Activated CD4-positive, CD25-positive, alpha-beta regulatory T cell treated with anti-CD3 and anti-CD28 coated beads, Interleukin-2, amount 50 U/mL, for 16 hours (primary cell): ENCODE measurements around the gene ZCCHC3.
"Not testable (repeated sequence)": the region's sequence is repeated elsewhere in the genome, so short reads cannot be mapped to it uniquely, and the experiment has no call there.

Experiments used
- DNase-seq: peaks from one replicate; pipeline ENCODE4 v3.0.0-alpha.2; 2020; ENCODE audit warnings: low read depth, low spot score

ZCCHC3 gene

GRCh38 chr20:297098-297924, at the start of gene ZCCHC3:
Gene ZCCHC3, plus strand, starts transcription at chr20:297570. Its CDS starts 17 bp downstream, at chr20:297587.
- peak; percentile 72 for DNase-seq

GRCh38 chr20:251354-251753, 46.0 kb upstream of the ZCCHC3 start:
- DNase-seq, result no peak

DNA sequence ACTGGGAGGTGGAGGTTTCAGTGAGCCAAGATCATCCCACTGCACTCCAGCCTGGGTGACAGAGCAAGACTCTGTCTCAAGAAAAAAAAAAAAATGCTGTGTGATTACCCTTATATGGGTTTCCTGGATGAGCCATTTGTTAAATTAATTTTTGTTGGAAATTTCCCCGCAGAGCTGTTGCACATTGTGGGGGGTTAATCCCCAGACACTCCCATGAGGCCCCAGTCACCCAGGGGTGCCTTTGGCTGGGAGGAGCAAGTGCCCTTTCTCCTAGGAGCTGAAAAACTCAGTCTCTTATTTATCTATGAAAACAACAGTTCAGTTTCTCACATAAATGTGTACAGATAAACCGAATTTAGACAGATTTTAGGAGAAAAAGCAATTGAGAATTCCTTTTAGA, 44.6 kb upstream of the ZCCHC3 start:
- DNase-seq, result no peak

DNA sequence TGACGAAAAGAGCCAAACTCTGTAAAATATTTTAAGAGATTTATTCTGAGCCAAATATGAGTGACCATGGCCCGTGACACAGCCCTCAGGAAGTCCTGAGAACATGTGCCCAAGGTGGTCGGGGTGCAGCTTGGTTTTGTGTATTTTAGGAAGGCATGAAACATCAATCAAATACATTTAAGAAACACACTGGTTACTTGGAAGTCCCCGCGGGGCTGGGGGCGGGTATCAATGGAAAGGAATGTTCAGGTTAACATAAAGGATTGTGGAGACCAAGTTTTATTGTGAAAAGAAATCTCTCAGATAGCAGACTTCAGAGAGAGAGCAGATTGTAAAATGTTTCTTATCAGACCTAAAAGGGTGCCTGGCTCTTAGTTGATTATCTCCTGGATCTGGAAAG, 43.9 kb upstream of the ZCCHC3 start:
- DNase-seq, result not testable (repeated sequence)

DNA sequence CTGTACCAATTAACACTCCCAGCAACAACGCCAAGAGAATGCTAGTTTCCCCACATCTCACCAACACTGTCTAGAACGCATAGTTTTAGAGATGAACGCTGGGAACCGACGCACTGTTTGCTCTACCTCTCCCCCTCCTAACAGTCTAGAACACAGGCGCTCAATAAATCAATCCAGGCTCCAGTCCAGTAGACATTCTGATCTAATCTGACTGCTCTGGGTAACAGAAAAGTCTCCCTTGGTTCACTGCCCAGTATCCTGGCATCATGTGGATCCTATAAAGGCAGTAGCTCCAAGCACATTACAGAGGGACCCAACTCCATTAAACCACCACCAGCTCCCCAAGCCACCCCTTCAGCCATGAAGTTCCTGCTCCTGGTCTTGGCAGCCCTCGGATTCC, 40.0 kb upstream of the ZCCHC3 start, which contains the start of gene DEFB132:
Gene DEFB132 (plus strand): TSS at position 306 of the 400 bp plus-strand sequence. CDS start 55 bp downstream, at position 361.
- DNase-seq, result no peak

DNA sequence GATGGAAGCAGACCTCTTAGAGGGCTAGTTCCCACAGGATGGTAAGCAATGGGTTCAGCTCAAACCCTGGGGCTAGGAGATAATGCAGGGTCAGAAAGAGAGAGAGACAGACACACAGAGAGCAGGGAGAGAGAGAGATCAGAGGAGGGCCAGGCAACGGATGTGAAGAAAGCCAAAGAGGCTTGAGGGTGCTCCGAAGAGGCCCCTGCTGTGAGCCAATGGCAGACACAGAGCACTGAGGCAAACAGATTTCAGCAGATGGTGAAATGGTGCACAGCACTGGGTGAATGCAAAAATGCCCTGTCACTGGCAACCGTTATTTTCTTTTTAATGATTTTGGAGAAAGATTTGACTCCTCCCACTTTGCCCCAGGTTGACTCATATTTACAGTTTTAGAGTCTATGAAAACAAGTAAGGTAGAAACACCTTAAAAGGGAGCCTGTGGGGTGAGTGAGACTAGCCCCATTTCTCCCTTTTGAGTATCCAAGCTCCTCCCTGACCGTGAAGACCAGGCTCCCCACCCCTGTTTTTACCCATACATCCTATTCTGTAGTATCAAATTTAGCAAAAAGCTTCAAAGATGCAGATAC, 39.0 kb upstream of the ZCCHC3 start:
- DNase-seq, result no peak

- DNase-seq, result no peak
These were observed 38.4 kb upstream of the ZCCHC3 start for GRCh38 chr20:258963-259362.

DNA sequence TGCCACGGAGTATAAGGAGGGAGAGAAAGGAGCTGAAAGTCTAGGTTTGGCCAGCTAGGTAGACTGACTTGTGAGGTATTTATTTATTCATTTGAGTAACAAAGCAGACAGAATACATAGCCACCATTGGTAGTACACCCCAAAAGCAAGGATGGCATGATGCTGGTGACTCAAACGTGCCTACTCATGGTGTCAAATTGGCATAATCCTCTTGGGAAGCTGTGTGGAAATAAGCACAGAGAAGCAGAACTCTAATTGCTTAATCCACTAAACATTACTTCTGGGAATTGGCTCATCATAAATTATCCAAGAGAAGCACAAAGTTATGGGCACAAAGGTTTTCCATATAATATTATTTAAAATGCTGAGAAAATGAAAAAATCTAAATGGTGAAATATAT, 37.4 kb upstream of the ZCCHC3 start:
- DNase-seq, result no peak

DNA sequence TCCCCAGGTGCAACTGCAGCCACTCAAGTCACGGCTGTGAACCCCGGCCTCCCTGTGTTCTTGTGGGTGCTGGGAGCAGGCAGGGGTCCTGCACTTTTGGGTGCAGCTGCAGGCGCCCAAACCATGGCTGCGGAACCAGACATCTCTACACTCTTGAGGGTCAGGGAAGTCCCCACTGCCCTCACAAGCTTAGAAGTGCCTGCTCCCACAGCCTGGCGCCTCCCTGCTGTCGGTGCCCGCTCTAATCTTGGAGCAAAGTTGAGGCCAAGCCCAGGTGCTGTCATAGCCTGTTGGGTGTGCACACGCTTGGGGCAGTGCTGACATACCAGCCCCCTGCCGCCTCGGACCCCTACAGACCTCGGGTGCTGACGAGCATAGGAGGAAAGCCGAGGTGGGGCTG, 33.7 kb upstream of the ZCCHC3 start:
- DNase-seq, result no peak

GRCh38 chr20:266596-267562, 30.5 kb upstream of the ZCCHC3 start:
- peak; percentile 79 for DNase-seq

DNA sequence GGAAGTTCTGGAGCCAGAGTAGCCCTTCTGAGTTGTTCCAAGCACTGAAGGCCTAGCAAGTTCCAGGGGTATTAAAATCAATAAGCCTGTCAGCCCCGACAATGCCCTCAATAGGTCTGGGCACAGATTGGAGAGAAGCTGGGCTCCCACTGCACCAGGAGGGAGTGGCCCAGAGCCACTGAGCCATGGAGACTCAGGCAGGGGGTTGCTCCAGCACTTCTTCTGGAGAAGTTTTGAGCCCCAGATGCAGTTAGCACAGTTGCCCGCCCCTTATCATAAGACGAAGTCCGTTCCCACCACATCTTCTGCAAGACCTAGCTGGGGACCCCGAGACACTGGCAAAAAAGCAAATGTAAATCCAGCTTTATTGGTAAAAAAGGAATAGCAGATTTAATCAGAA, 26.9 kb upstream of the ZCCHC3 start:
- no peak for DNase-seq

- no peak for DNase-seq
These were observed 26.3 kb upstream of the ZCCHC3 start for GRCh38 chr20:271069-271468.

DNA sequence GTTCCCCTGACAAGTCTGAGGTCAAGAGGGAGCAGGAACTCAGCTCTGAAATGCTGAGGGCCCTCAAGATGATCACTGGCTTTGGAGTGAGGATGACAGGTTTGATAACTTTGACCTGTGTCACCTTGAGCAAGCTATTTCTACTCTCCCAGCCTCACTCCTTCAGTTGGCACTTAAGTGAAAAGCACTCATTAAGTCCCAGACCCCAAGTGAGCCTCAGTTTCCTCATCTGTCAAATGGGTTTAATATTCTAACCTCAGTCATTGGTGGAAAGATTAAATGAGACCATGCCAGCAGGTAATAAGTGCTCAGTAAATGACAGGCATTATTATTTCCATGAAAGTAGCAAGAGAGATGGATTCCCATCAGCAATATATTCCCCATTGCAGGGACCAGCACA, 25.8 kb upstream of the ZCCHC3 start:
- no peak for DNase-seq

DNA sequence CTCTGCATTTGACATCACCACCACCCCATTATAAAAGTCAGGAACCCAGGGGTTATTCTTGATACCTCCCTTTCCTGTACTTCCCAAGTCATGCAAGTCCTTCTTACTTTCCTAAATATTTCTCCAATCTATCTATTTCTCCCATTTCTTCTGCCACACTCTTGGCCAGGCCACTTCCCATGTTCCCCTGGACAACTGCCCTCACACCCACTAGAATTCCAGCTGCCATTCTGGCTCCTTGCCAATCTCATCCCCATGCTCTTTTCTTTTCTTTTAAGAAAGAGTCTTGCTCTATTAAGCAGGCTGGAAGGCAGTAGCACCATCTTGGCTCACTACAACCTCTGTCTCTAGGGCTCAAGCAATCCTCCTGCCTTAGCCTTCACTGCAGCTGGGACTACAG, 24.7 kb upstream of the ZCCHC3 start:
- no peak for DNase-seq

DNA sequence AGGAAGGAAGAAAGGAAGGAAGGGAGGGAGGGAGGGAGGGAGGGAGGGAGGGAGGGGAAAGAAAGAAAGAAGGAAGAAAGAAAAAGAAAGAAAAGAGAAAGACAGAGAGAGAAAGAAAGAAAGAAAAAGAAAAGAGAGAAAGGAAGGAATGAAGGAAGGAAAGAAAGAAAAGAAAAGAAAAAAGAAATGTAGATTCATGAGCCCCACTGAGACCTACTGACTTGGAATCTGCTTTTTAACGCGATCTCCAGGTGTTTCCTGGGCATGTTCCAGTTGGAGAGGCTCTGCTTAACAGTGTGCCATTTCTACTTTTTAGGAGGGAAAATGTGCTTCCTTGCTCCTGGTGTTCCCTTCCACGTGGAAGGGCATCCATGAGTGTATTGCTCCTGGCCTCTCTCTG, 23.5 kb upstream of the ZCCHC3 start:
- DNase-seq, result no peak

DNA sequence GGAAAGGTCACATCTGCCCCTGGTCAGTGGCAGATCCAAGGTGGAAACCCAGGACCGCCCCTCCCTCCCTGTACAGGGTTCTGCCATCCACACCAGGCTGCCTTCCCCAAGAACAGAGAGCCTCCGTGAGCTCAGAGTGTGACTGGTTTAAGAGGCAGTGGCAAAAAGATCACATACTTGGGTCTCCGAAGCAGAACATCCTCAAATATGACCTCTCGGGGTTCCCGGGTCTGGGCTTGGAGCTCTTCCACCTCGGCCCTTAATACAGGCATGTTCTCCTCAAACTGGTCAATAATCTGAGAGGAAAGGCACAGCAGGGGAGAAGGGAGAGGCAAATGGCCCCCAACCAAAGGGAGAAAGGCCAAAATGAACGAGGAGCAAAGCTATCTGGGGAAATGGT, 21.6 kb upstream of the ZCCHC3 start:
- DNase-seq, result no peak

- no peak for DNase-seq
These were observed 20.5 kb upstream of the ZCCHC3 start for GRCh38 chr20:276620-277495.

- DNase-seq, result no peak
These were observed 19.9 kb upstream of the ZCCHC3 start for GRCh38 chr20:277496-277781.

GRCh38 chr20:278181-278580, 19.2 kb upstream of the ZCCHC3 start:
- DNase-seq, result no peak

- no peak for DNase-seq
These were observed 18.5 kb upstream of the ZCCHC3 start for GRCh38 chr20:278607-279571.
